GM21526 (cell line): ENCODE results near the gene FMNL2.

ENCODE experiments used
- ATAC-seq: cut with Tn5 transposase; IDR thresholded peaks from one replicate; pipeline ENCODE4 v1.9.1; 2021; ENCODE audit warnings: moderate library complexity; ENCODE audit not compliant: unreplicated experiment, low FRiP score

The FMNL2 gene

GRCh38 chr2:152627351-152627957 is 292.5 kb downstream of the FMNL2 start:
- ATAC-seq, result no peak

- no peak for ATAC-seq
These were observed 294.2 kb downstream of the FMNL2 start for GRCh38 chr2:152629202-152629601.

- no peak for ATAC-seq
These were observed 295.5 kb downstream of the FMNL2 start for GRCh38 chr2:152630466-152630865.

- ATAC-seq, result no peak
These were observed 297.8 kb downstream of the FMNL2 start for GRCh38 chr2:152632736-152633135.

GRCh38 chr2:152635635-152636298 is 300.8 kb downstream of the FMNL2 start:
- ATAC-seq, result no peak

- no peak for ATAC-seq
These were observed 302.3 kb downstream of the FMNL2 start for GRCh38 chr2:152637251-152637650.

GRCh38 chr2:152638056-152638455 is 303.1 kb downstream of the FMNL2 start:
- no peak for ATAC-seq

- no peak for ATAC-seq
These were observed 303.6 kb downstream of the FMNL2 start for GRCh38 chr2:152638590-152638989.

- no peak for ATAC-seq
These were observed 309.4 kb downstream of the FMNL2 start for GRCh38 chr2:152644189-152644873.

GRCh38 chr2:152646264-152646663 is 311.3 kb downstream of the FMNL2 start:
- no peak for ATAC-seq

- no peak for ATAC-seq
These were observed 311.8 kb downstream of the FMNL2 start for GRCh38 chr2:152646775-152647174.

- no peak for ATAC-seq
These were observed 312.6 kb downstream of the FMNL2 start for GRCh38 chr2:152647552-152647951.

GRCh38 chr2:152648336-152648735 is 313.4 kb downstream of the FMNL2 start:
- ATAC-seq, result no peak

GRCh38 chr2:152649997-152650396 is 315.0 kb downstream of the FMNL2 start:
- no peak for ATAC-seq

- ATAC-seq, result no peak
These were observed 315.9 kb downstream of the FMNL2 start for GRCh38 chr2:152650768-152651371.

GRCh38 chr2:152651834-152652233 is 316.9 kb downstream of the FMNL2 start:
- no peak for ATAC-seq

GRCh38 chr2:152655880-152656279 is 320.9 kb downstream of the FMNL2 start:
- ATAC-seq, result no peak

GRCh38 chr2:152657043-152657442 is 322.1 kb downstream of the FMNL2 start:
- no peak for ATAC-seq

- ATAC-seq, result no peak
These were observed 323.2 kb downstream of the FMNL2 start for GRCh38 chr2:152658221-152658620.

GRCh38 chr2:152661076-152661475 is 326.1 kb downstream of the FMNL2 start:
- ATAC-seq, result no peak

GRCh38 chr2:152664725-152665124 is 329.8 kb downstream of the FMNL2 start:
- ATAC-seq, result no peak
